IPS DF 6.9 (cell line): ENCODE data around the gene CAPN9.

Experiments
- DNase-seq: peaks from one replicate; pipeline ENCODE4 v3.0.0-alpha.2; 2013; ENCODE audit warnings: low read depth, low spot score
- H3K27ac ChIP-seq: one replicate; pipeline ENCODE4 v1.5.1; 2013; ENCODE audit warnings: low read length, control low read depth
- H3K27me3 ChIP-seq: 2 replicates; pipeline ENCODE4 v1.6.1; 2013; ENCODE audit warnings: mild to moderate bottlenecking, low read length; ENCODE audit not compliant: control insufficient read depth, insufficient read depth
- H3K36me3 ChIP-seq: 2 replicates; pipeline ENCODE4 v1.6.1; 2013; ENCODE audit warnings: low read length; ENCODE audit not compliant: control insufficient read depth, insufficient read depth
- H3K4me1 ChIP-seq: 2 replicates; pipeline ENCODE4 v1.6.1; 2013; ENCODE audit warnings: low read length; ENCODE audit not compliant: control insufficient read depth, insufficient read depth
- H3K4me3 ChIP-seq: 2 replicates; pipeline ENCODE4 v1.5.1; 2013; ENCODE audit warnings: mild to moderate bottlenecking, low read length
- H3K9me3 ChIP-seq: 2 replicates; pipeline ENCODE4 v1.6.1; 2013; ENCODE audit warnings: low read length, inconsistent platforms; ENCODE audit not compliant: control insufficient read depth, insufficient read depth
- WGBS: extraction: QIAGEN DNeasy Blood & Tissue Kit; methylation state at CpG from one replicate; pipeline ENCODE4 v1.1.7; 2013; ENCODE audit warnings: mixed read lengths, missing lambda C conversion rate; ENCODE audit not compliant: insufficient read length, insufficient coverage; 5-methylcytosine and 5-hydroxymethylcytosine counted together

CAPN9 gene

DNA sequence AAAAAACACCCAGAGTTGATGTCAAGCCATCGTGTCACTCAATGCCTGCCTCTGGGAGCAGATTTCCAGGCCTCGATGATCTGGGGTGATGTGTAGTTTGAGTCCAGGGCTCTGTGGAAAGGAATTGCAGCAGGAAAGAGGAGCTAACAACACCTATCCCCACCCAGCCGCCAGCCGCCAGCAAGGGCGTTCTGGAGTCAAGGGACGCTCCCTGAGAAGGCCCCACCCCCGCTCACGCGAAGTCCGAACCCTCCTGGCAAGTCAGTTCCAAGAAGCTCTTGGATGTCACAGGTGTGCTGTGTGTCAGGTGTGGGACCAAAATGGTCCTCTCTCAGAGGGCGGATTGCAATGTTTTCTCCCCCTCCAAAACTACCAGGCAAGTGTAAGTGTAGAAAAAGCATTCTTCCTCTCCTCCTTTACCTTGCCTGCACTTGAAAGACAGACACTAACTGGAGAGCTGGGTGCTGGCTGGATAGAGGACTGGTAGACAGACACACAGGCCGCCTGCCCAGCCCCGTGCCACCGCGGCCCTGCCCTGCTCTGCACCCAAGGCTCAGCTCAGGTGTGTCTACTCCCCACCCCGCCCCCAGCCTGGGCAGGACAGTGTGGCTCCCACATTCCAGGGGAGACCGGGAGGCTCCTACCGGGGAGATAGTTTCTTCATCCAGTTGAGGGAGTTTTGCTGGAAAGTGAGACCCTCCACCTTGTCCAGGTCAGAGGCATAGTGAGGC lies 41.7 kb upstream of the CAPN9 start:
- WGBS: no CpG with 5 or more reads among the region's 18 CpGs
- Histone ChIP-seq H3K4me3 (no peak overlapping the region), H3K27me3 (no peaks in the 10 kb centered on the region), H3K4me1 (peaks cover 4% of the 10 kb centered on the region; the same call in 1 of the 2 replicates), H3K36me3 (no peaks in the 10 kb centered on the region), H3K27ac (no peak overlapping the region), H3K9me3 (no peaks in the 10 kb centered on the region)
- no peak for DNase-seq

DNA sequence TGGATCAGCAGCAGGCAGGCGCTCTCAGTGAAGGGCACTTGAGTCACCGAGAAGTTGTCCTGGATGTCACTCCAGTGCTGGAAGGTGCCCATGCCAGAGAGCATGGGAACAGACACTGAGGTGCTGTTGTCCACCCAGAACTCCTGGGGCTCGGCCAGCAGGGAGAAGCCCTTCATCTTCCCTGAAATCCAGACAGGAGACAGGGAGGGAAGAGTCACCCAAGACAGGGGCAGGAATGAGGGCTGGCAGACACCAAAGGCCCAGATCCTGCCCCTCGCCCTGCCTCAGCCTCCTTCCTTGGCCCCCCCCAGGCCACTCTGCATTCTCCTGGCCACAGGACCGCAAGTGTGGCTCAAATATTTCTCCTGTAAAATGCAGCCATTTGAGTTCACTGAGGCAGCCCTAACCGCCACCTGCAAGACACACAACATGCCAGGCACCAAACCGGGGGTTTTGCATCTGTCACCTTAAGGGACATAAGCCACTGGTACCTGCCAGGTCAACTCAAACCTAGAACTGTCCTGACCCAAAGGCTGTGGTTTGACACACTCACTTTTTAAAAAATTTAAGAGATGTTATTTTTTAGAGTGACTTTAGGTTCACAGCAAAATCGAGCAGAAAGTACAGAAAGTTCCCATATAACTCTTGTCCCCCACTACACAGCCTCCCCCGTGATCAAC lies 41.0 kb upstream of the CAPN9 start:
- WGBS: no CpG with 5 or more reads among the region's 9 CpGs
- no peak for DNase-seq
- Histone ChIP-seq H3K27ac (no peak overlapping the region), H3K9me3 (no peaks in the 10 kb centered on the region), H3K27me3 (no peaks in the 10 kb centered on the region), H3K4me3 (no peak overlapping the region), H3K36me3 (no peaks in the 10 kb centered on the region), H3K4me1 (peaks cover 4% of the 10 kb centered on the region; the same call in 1 of the 2 replicates)

GRCh38 chr1:230706887-230707731 lies 40.1 kb upstream of the CAPN9 start:
- H3K4me1 ChIP-seq: peaks cover 4% of the 10 kb centered on the region; the same call in 1 of the 2 replicates
- H3K4me3 ChIP-seq: no peak overlapping the region
- DNase-seq: no peak
- no peak overlapping the region for H3K27ac ChIP-seq
- H3K27me3 ChIP-seq: no peaks in the 10 kb centered on the region
- H3K36me3 ChIP-seq: no peaks in the 10 kb centered on the region
- H3K9me3 ChIP-seq: no peaks in the 10 kb centered on the region
- no CpG with 5 or more reads among the region's 20 CpGs for WGBS

DNA sequence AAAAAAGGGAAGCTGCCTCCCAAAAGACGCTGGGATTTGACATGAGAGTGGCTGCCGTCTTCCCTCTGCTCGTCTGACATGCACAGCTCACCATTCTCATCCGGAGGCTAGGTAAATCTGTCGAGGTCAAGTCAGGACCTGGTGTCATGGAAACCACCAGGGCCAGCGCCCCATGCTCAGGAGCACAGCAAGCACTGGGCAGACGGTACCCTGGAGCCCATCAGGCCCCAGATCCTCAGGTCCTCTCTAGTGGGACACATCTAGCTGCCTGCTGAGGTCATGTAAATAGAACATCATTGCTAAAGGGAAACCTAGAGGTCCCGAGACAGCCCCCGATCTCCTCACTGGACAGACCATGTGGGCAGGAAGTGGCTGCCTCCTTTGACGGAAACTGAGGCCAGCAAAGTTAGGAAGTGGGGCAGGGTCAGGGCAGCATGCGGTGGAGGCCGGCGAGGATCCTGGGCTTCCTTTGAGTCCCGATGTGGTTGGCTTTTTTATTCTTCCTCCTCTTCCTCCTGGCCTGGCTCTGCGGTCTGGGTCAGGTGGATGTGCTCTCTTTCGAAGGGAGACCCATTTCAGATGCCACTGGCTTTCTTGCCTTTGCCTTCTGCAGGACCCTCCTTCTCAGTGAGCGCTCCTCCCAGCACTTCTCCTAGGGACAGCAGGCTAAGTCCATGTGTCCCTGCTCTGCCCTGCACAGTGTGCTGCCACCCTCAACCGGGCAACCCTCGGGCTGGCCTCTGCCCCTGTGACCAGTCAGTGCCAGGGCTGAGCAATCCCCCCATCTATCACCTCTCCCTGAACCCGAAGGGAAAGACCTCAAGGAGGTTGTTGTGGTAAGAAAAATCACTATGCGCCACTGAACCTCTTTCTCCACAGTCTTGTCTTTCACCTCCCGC lies 39.2 kb upstream of the CAPN9 start:
- Histone ChIP-seq H3K36me3 (no peaks in the 10 kb centered on the region), H3K4me3 (no peak overlapping the region), H3K27me3 (no peaks in the 10 kb centered on the region), H3K9me3 (no peaks in the 10 kb centered on the region), H3K27ac (no peak overlapping the region), H3K4me1 (peaks cover 1% of the 10 kb centered on the region; the same call in 1 of the 2 replicates)
- no CpG with 5 or more reads among the region's 22 CpGs for WGBS
- DNase-seq: no peak

- no peaks in the 10 kb centered on the region for H3K27me3 ChIP-seq
- H3K4me3 ChIP-seq: no peak overlapping the region
- no peak for DNase-seq
- H3K36me3 ChIP-seq: no peaks in the 10 kb centered on the region
- H3K27ac ChIP-seq: no peak overlapping the region
- no peaks in the 10 kb centered on the region for H3K9me3 ChIP-seq
- no CpG with 5 or more reads among the region's 16 CpGs for WGBS
- H3K4me1 ChIP-seq: no peaks in the 10 kb centered on the region
Measured at GRCh38 chr1:230708631-230709580, 38.3 kb upstream of the CAPN9 start.

DNA sequence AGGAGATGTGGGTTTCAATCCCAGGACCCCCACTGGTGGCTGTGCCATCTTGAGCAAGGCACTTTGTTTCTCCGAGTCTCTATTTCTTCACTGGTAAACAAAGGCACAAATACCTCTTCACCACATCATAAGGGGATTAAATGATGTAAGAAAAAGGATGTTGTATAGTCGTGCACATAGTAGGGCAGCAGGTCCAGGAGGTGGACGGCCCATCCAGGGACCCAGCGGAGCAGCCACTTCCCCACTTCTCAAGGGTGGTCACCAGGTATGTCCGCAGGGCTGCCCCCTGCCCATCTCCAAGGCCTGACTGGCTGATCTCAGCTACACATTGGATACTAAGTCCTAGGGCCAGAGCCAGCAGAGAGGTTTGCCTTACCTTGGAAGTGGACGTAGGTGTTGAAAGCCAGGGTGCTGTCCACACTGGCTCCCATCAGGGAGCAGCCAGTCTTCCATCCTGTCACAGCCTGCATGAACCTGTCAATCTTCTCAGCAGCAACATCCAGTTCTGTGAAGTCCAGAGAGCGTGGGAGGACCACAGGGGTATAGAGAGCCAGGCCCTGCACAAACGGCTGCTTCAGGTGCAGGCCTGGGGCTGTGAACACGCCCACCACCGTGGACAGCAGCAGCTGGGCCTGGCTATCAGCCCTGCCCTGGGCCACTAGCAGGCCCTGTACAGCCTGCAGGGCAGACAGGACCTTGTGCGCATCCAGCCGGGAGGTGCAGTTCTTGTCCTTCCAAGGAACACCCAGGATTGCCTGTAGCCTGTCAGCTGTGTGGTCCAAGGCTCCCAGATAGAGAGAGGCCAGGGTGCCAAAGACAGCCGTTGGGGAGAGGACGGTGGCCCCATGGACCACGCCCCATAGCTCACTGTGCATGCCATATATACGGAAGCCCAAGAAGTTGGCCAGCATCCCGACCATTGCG lies 37.3 kb upstream of the CAPN9 start:
- no peaks in the 10 kb centered on the region for H3K36me3 ChIP-seq
- no peak overlapping the region for H3K4me3 ChIP-seq
- no peak for DNase-seq
- WGBS: no CpG with 5 or more reads among the region's 18 CpGs
- H3K4me1 ChIP-seq: no peaks in the 10 kb centered on the region
- no peak overlapping the region for H3K27ac ChIP-seq
- H3K9me3 ChIP-seq: no peaks in the 10 kb centered on the region
- no peaks in the 10 kb centered on the region for H3K27me3 ChIP-seq

DNA sequence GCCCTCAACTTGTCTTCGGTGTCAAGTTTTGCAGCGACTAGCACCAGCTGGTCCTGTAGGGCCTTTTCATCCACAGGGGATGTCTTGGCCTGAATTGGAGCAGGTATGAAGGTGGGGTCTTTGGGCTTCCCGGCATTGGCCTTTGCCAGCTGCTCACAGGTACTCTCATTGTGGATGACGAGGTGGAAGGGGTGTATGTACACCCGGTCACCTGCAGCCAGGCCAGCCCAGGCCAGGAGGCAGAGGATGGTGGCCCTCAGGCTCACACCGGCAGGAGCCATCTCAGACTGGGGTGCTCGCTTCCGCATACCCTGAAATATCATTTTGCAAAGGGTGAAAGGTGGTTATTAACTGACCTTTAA lies 36.7 kb upstream of the CAPN9 start:
- DNase-seq: no peak
- Histone ChIP-seq H3K9me3 (no peaks in the 10 kb centered on the region), H3K27ac (no peak overlapping the region), H3K36me3 (no peaks in the 10 kb centered on the region), H3K27me3 (no peaks in the 10 kb centered on the region), H3K4me3 (no peak overlapping the region), H3K4me1 (no peaks in the 10 kb centered on the region)
- WGBS: no CpG with 5 or more reads among the region's 8 CpGs

GRCh38 chr1:230711245-230711644 lies 35.9 kb upstream of the CAPN9 start:
- WGBS: no CpG with 5 or more reads among the region's 3 CpGs
- H3K4me1 ChIP-seq: no peaks in the 10 kb centered on the region

More at GRCh38 chr1:230711245-230711644, 35.9 kb upstream of the CAPN9 start:
- Histone ChIP-seq H3K27me3 (no peaks in the 10 kb centered on the region), H3K9me3 (no peaks in the 10 kb centered on the region), H3K27ac (no peak overlapping the region), H3K36me3 (no peaks in the 10 kb centered on the region), H3K4me3 (no peak overlapping the region)
- DNase-seq: no peak
